Thyroid gland (tissue), 4 donors: ENCODE results near the gene OOSP2.
"Not testable (repeated sequence)": the region's sequence is repeated elsewhere in the genome, so short reads cannot be mapped to it uniquely, and the experiment has no call there.

ENCODE experiments used
- CTCF ChIP-seq, 6 experiments: fragments of 200-600 bp in 3 of 6; fragments of 450-650 bp in 3 of 6; sonication (generic) in 3 of 6; IDR thresholded peaks; one replicate each; pipeline ENCODE4 v1.5.1; 2016 to 2019; ENCODE audit warnings: antibody characterized with exemption in 6 of 6, mild to moderate bottlenecking in 2 of 6, inconsistent platforms in 1 of 6, moderate library complexity in 1 of 6
- POLR2A ChIP-seq, 2 donors: fragments of 450-650 bp; IDR thresholded peaks; one replicate each; pipeline ENCODE4 v1.6.1; 2017; ENCODE audit warnings: antibody characterized with exemption in 2 of 2, mild to moderate bottlenecking in 2 of 2, moderate library complexity in 1 of 2

DNA sequence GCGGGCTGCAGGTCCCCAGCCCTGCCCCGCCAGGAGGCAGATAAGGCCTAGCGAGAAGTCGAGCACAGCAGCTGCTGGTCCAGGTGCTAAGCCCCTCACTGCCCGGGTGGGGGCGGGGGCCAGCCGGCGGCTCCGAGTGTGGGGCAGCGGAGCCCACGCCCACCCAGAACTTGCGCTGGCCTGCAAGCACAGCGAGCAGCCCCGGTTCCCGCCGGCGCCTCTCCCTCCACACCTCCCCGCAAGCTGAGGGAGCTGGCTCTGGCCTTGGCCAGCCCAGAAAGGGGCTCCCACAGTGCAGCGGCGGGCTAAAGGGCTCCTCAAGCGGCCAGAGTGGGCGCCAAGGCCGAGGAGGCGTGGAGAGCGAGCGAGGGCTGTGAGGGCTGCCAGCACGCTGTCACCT lies 19.8 kb upstream of the OOSP2 start:
- not testable (repeated sequence) for TF ChIP-seq CTCF, POLR2A (IDR thresholded peaks at IDR 0.05)
